Activated CD4-positive, CD25-positive, alpha-beta regulatory T cell treated with anti-CD3 and anti-CD28 coated beads, Interleukin-2, amount 50 U/mL, for 24 hours (primary cell): ENCODE data around the gene FER.
"Not testable (repeated sequence)": the region's sequence is repeated elsewhere in the genome, so short reads cannot be mapped to it uniquely, and the experiment has no call there.

Experiments used
- ATAC-seq, 2 donors: fragments of 150-1000 bp; cut with Tn5 transposase; one replicate each; pipeline ENCODE4 v1.10.0; 2021; ENCODE audit warnings: mild to moderate bottlenecking in 1 of 2, moderate library complexity in 1 of 2

The FER gene

GRCh38 chr5:109052216-109052615 lies 304.5 kb downstream of the FER start:
- not testable (repeated sequence) for ATAC-seq

- no peak for ATAC-seq
Measured at GRCh38 chr5:109053995-109054417, 306.3 kb downstream of the FER start.

- no peak for ATAC-seq
Measured at GRCh38 chr5:109060378-109061025, 312.8 kb downstream of the FER start.

DNA sequence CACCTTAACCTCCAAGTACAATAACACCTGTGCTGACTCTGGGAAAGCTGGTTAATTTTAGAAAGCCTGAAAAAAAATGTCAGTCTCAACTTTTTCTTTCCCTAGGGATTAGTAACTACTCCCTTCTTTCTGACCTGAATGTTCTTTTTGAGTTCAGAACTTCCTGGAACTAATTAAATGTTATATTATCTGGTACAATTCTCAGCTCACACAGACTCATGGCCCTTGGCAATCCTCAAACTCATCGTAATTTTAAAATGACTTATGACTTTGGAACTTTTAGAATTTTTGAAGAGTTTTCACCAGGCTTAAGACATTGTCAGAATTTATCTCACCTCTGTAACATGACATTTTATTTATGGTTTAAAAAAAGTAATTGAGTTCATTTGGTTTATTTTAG lies 315.0 kb downstream of the FER start:
- no peak for ATAC-seq

- ATAC-seq = no peak
Measured at GRCh38 chr5:109063223-109063622, 315.5 kb downstream of the FER start.

GRCh38 chr5:109076741-109077140 lies 329.0 kb downstream of the FER start:
- ATAC-seq = no peak

DNA sequence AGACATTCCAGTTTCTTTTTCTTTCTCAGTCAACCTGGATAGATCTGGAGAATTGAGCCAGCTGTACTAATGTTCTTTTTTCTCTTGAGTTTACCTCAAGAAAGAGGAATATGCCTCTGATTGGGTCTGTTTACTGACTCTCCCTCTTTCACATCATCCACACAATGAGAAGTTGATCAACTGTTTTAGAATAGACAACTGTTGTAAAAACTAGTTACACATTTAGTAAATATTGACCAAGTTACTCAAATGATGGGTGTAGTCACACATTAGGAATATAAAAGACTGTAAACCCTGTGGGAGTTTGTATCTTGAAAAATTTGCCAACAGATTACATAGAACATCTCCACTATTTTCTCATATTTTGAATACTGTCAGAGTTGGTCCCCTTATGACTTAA lies 330.8 kb downstream of the FER start:
- no peak for ATAC-seq

GRCh38 chr5:109080481-109080880 lies 332.8 kb downstream of the FER start:
- ATAC-seq = no peak

- no peak for ATAC-seq
Measured at GRCh38 chr5:109080896-109081295, 333.2 kb downstream of the FER start.

GRCh38 chr5:109083937-109084336 lies 336.2 kb downstream of the FER start:
- no peak for ATAC-seq

DNA sequence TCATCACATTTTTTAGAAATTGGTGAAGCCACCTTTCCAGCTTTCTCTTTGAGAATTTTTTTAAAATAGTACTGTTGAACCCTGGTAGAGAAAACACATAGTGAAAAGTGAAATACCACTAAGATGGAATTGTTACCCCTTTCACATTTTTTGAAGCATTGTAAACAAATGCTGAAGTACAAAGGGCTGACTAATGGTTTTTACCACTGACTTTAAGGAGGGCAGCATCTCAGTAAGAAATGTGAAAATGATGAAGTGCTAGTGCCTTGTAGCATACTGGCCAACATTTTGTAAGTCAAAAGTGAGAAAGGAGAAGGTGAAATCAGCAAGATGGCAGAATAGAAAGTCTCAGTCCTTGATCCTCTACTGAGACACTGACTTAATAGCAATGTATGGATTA lies 341.5 kb downstream of the FER start:
- ATAC-seq = no peak

- no peak for ATAC-seq
Measured at GRCh38 chr5:109099081-109099480, 351.4 kb downstream of the FER start.

GRCh38 chr5:109100971-109101370 lies 353.3 kb downstream of the FER start:
- no peak for ATAC-seq

DNA sequence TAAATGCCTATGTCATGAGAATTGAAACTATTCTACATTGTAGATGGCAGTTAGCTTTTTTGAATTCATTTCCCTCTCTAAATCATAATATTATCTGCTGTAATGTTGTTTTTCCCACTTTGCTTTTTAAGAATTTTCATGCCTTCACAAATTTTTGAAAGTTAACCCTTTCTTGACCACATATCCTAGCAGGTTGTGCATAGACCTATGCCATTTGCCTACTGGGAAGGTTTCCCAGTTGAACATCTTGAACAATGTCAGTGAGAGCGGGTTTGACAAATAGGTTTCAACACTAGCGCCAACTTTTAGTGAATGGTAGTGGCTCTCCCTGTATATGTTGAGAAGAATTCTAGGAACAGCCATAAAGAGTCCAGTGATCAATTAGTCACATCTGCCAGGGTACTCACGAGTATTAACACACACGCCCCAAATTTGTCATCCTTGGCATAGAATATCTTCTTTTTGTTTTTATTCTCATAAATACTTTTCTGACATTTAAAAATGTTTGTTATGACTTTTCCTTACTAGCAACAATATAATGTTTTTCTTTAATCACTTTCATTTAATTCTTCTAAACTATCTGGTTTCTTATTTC lies 354.5 kb downstream of the FER start:
- no peak for ATAC-seq

GRCh38 chr5:109105631-109106267 lies 358.1 kb downstream of the FER start:
- no peak for ATAC-seq

DNA sequence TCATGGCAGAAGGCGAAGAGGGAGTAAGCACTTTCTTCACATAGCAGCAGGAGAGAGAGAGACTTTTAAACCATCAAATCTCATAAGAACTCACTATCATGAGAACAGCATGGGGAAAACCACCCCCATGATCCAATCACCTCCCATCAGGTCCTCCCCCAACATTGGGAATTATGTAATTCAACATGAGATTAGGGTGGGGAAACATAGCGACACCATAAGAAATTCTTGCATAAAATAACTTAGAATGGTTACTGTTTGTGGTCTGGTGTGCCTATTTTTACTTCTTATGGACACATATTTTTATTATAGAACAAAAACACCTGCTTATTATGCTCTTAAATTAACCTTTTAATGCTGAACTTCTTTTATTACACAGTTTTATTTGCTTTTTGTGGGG lies 364.0 kb downstream of the FER start:
- no peak for ATAC-seq

DNA sequence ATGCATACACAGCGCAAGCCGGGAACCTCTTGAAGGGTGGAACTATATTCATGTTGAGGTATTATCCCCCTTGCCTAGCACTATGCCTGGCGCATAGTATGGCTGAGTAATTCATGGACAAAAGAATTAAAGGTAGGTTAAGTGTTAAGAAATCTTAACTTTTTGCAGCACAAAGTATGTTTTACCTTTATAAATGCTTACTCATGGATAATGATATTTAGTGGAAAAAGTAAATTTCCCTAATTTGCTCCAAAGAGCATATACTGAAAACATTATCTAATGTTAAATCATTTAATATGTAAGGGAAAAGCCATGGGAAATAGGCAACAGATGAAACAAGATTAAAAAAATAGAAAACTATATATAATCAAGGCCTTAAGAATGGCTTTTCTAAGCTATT lies 365.9 kb downstream of the FER start:
- ATAC-seq = no peak

DNA sequence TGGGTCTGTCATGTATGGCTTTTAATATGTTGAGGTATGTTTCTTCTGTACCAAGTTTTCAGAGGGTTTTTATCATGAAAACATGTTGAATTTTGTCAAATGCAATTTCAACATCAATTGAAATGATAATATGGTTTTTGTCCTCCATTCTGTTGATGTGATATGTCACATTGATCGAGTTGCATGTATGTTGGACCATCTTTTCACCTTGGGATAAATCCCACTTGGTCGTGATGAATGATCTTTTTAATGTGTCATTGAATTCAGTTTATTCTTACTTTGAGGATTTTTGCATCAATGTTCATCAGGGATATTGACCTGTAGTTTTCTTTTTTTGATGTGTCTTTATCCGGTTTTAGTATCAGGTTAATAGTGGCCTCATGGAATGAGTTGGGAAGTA lies 373.5 kb downstream of the FER start:
- ATAC-seq = no peak

DNA sequence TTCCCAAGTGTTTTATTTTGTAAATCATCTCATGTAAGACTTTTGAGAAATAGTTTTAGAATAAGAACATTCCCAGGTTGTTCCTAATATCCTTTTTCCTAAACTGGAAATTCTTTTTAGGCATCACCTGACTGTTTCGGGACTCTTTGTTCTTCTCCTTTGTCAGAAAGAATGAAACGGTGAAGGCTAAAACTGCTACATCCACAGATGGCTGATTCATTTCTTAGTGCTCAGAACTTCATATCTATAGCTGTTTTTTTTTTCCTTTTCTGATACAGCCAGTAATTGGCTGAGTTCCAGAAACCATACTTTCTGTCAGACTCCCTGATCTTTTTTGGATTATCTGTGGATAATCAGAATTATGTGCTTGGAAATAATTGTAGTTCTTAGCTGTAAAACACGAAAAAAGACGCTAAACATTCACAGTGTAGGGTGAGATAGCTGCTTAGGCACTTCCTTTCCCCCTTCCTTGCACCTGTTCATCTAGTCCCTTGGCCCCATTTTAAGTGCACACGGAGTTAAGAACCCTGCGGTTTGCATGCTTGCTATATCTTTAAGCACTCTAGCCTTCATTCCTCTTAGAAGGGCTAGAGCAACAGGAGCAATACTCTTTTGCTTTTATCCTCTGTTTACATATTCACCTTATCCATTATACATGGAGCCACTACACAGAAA lies 378.2 kb downstream of the FER start:
- no peak for ATAC-seq

DNA sequence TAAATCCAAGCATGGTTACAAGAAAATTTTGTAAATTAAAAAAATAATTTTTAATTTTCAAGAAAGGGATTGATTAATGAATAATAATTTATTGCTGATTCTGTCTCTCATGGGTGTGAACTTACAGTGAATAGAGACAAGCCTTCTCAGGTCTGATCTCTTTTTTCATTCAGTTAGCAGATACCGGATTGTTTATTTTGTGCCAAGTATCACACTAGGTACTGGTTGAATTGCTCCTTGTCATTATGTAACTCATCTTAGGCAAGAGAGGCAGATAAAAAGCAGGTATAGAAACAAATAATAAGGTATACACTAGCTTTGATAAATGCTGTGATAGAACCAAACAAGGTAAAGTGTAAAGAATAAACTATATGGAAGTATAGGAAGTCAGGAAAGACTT lies 378.8 kb downstream of the FER start:
- no peak for ATAC-seq

- ATAC-seq = no peak
Measured at GRCh38 chr5:109136906-109137305, 389.2 kb downstream of the FER start.

- no peak for ATAC-seq
Measured at GRCh38 chr5:109141222-109142200, 393.8 kb downstream of the FER start.

- ATAC-seq = no peak
Measured at GRCh38 chr5:109143031-109143430, 395.3 kb downstream of the FER start.
